H1 (cell line): ENCODE data around the gene PAX8. TPM values are rescaled to one million over a fixed set of nuclear protein-coding genes. Genes with fewer than 3 reads are reported as not detected.

Experiments used
- CTCF ChIA-PET: fragments of 300-600 bp; sonication (Branson Sonifier 250); formaldehyde crosslinking; loops from one replicate; lab custom pipeline; 2021; ENCODE audit not compliant: partially characterized antibody; lab: Charles Lee
- POLR2A ChIA-PET: fragments of 300-600 bp; sonication (Branson Sonifier 250); formaldehyde crosslinking; loops from one replicate; lab custom pipeline; 2021; ENCODE audit warnings: inconsistent platforms; ENCODE audit not compliant: partially characterized antibody; lab: Charles Lee
- DNase-seq, 2 experiments: peaks; one replicate each; pipeline versions ENCODE4 v3.0.0 to v3.0.0-alpha.2; 2010 to 2022; ENCODE audit warnings: low spot score in 2 of 2, low read depth in 1 of 2, mixed read lengths in 1 of 2
- FAIRE-seq: peaks from 2 replicates; lab custom pipeline; 2011; peaks lifted over from hg19 to GRCh38; lab: Jason Lieb, UNC
- H2AFZ ChIP-seq: 2 replicates; pipeline ENCODE4 v1.8.1; 2012; ENCODE audit warnings: low read length, inconsistent platforms
- H2AK5ac ChIP-seq: 2 replicates; pipeline ENCODE4 v1.6.1; 2013; ENCODE audit warnings: low read depth, low read length
- H2BK120ac ChIP-seq: replicated peaks from 2 replicates; pipeline ENCODE3; 2013; ENCODE audit warnings: low read depth, low read length, inconsistent platforms
- H2BK12ac ChIP-seq: 2 replicates; pipeline ENCODE4 v1.6.1; 2013; ENCODE audit warnings: low read depth, low read length
- H2BK15ac ChIP-seq: 2 replicates; pipeline ENCODE4 v1.6.1; 2013; ENCODE audit warnings: low read length
- H2BK20ac ChIP-seq: 2 replicates; pipeline ENCODE4 v1.6.1; 2013; ENCODE audit warnings: low read length
- H2BK5ac ChIP-seq: 2 replicates; pipeline ENCODE4 v1.6.1; 2013; ENCODE audit warnings: low read depth, low read length
- H3K14ac ChIP-seq: 2 replicates; pipeline ENCODE4 v1.6.1; 2013; ENCODE audit warnings: inconsistent platforms; ENCODE audit not compliant: insufficient read length
- H3K18ac ChIP-seq: 2 replicates; pipeline ENCODE4 v1.6.1; 2013; ENCODE audit warnings: low read length; ENCODE audit errors: extremely low read depth
- H3K23ac ChIP-seq: 2 replicates; pipeline ENCODE4 v1.6.1; 2013; ENCODE audit warnings: inconsistent platforms; ENCODE audit not compliant: insufficient read length
- H3K23me2 ChIP-seq: 2 replicates; pipeline ENCODE4 v1.6.1; 2013; ENCODE audit warnings: low read depth, low read length
- H3K27ac ChIP-seq: 2 replicates; pipeline ENCODE4 v1.6.1; 2011; ENCODE audit warnings: low read depth, low read length, inconsistent platforms
- H3K27me3 ChIP-seq, 4 experiments: replicated peaks in 1 of 4; 1 replicate in 1 of 4; 2 replicates in 3 of 4; pipeline versions ENCODE4 v1.6.1 to v1.8.1; 2011 to 2013; ENCODE audit warnings: low read length in 3 of 4, mild to moderate bottlenecking in 3 of 4, inconsistent platforms in 2 of 4, mixed read lengths in 2 of 4, moderate library complexity in 1 of 4; ENCODE audit not compliant: control insufficient read depth in 3 of 4, insufficient read depth in 3 of 4; ENCODE audit errors: extremely low read depth in 1 of 4
- H3K36me3 ChIP-seq, 4 experiments: 2 replicates each; pipeline versions ENCODE4 v1.6.1 to v1.8.1; 2011 to 2013; ENCODE audit warnings: mild to moderate bottlenecking in 4 of 4, low read length in 3 of 4, moderate library complexity in 2 of 4, control low read depth in 1 of 4, inconsistent platforms in 1 of 4; ENCODE audit not compliant: insufficient read depth in 4 of 4, control insufficient read depth in 2 of 4
- H3K4ac ChIP-seq: replicated peaks from 2 replicates; pipeline ENCODE3; 2013; ENCODE audit warnings: low read length, low read depth, mixed read lengths, inconsistent platforms; ENCODE audit not compliant: insufficient read length
- H3K4me1 ChIP-seq, 4 experiments: replicated peaks in 1 of 4; 1 replicate in 1 of 4; 2 replicates in 3 of 4; pipeline versions ENCODE4 v1.6.1 to v1.8.1; 2011 to 2013; ENCODE audit warnings: low read length in 3 of 4, inconsistent platforms in 2 of 4, mixed read lengths in 1 of 4; ENCODE audit not compliant: insufficient read depth in 4 of 4, control insufficient read depth in 3 of 4
- H3K4me2 ChIP-seq, 2 experiments: 2 replicates each; pipeline versions ENCODE4 v1.6.1 to v1.8.1; 2011 to 2013; ENCODE audit warnings: low read depth in 2 of 2, low read length in 2 of 2, control low read depth in 1 of 2, inconsistent platforms in 1 of 2, mild to moderate bottlenecking in 1 of 2; ENCODE audit not compliant: insufficient read depth in 1 of 2
- H3K4me3 ChIP-seq, 4 experiments: fragments of 200-600, 300-600 bp in 1 of 4; sonication (generic), shearing (Covaris generic), sonication (Bioruptor Twin) in 1 of 4; 2 replicates each; pipeline versions ENCODE4 v1.5.1 to v1.8.1; 2011 to 2016; ENCODE audit warnings: low read length in 4 of 4, low read depth in 3 of 4, control low read depth in 2 of 4, inconsistent platforms in 2 of 4, mild to moderate bottlenecking in 2 of 4, mixed read lengths in 1 of 4, moderate library complexity in 1 of 4; ENCODE audit not compliant: insufficient read depth in 2 of 4; ENCODE audit errors: extremely low read depth in 1 of 4
- H3K56ac ChIP-seq: replicated peaks from 2 replicates; pipeline ENCODE3; 2013; ENCODE audit warnings: low read depth, mild to moderate bottlenecking, mixed read lengths, low read length, inconsistent platforms; ENCODE audit not compliant: insufficient read length
- H3K79me1 ChIP-seq: 2 replicates; pipeline ENCODE4 v1.6.1; 2013; ENCODE audit warnings: low read depth, low read length, control low read depth
- H3K79me2 ChIP-seq, 2 experiments: 2 replicates each; pipeline versions ENCODE4 v1.6.1 to v1.8.1; 2012 to 2013; ENCODE audit warnings: low read length in 2 of 2, mild to moderate bottlenecking in 2 of 2, inconsistent platforms in 1 of 2; ENCODE audit not compliant: insufficient read depth in 2 of 2, control insufficient read depth in 1 of 2
- H3K9ac ChIP-seq, 4 experiments: replicated peaks in 1 of 4; 1 replicate in 1 of 4; 2 replicates in 3 of 4; pipeline versions ENCODE4 v1.6.1 to v1.8.1; 2011 to 2013; ENCODE audit warnings: low read depth in 3 of 4, low read length in 3 of 4, control low read depth in 2 of 4, mild to moderate bottlenecking in 2 of 4, moderate library complexity in 2 of 4, inconsistent platforms in 1 of 4; ENCODE audit errors: extremely low read depth in 1 of 4
- H3K9me3 ChIP-seq, 2 experiments: 2 replicates each; pipeline versions ENCODE4 v1.6.1 to v1.8.1; 2012 to 2013; ENCODE audit warnings: mild to moderate bottlenecking in 2 of 2, moderate library complexity in 2 of 2, control low read depth in 1 of 2, inconsistent platforms in 1 of 2, low read depth in 1 of 2, low read length in 1 of 2, mixed read lengths in 1 of 2; ENCODE audit not compliant: insufficient read depth in 2 of 2
- H4K20me1 ChIP-seq, 2 experiments: replicated peaks in 1 of 2; 2 replicates each; pipeline versions ENCODE3 to v1.8.1; 2011 to 2013; ENCODE audit warnings: inconsistent platforms in 2 of 2, low read length in 2 of 2, mild to moderate bottlenecking in 1 of 2; ENCODE audit not compliant: insufficient read depth in 2 of 2, control insufficient read depth in 1 of 2
- H4K5ac ChIP-seq: 2 replicates; pipeline ENCODE4 v1.6.1; 2013; ENCODE audit warnings: low read length, low read depth, mixed read lengths, inconsistent platforms; ENCODE audit not compliant: insufficient read length
- H4K8ac ChIP-seq: 2 replicates; pipeline ENCODE4 v1.8.0; 2013; ENCODE audit warnings: mild to moderate bottlenecking, moderate library complexity, low read length, inconsistent platforms; ENCODE audit not compliant: insufficient read depth; ENCODE audit errors: extremely low read depth
- H4K91ac ChIP-seq: replicated peaks from 2 replicates; pipeline ENCODE3; 2013; ENCODE audit warnings: low read length, mixed read lengths, inconsistent platforms; ENCODE audit not compliant: insufficient read length
- CEBPB ChIP-seq: IDR thresholded peaks from 2 replicates; pipeline ENCODE4 v1.6.1; 2012; ENCODE audit warnings: low read depth, low read length
- CTBP2 ChIP-seq: IDR thresholded peaks from 2 replicates; pipeline ENCODE4 v1.7.0; 2011; ENCODE audit warnings: borderline replicate concordance, mild to moderate bottlenecking, moderate library complexity, mixed read lengths, low read length; ENCODE audit not compliant: insufficient read depth, insufficient read length
- HDAC2 ChIP-seq, 2 experiments: fragments of 300-600 bp in 1 of 2; sonication (generic) in 1 of 2; IDR thresholded peaks; 2 replicates each; pipeline ENCODE4 v1.6.1; 2011 to 2012; ENCODE audit warnings: low read depth in 2 of 2, low read length in 2 of 2, mild to moderate bottlenecking in 2 of 2, moderate library complexity in 2 of 2, borderline replicate concordance in 1 of 2, inconsistent platforms in 1 of 2
- KDM1A ChIP-seq: fragments of 200-600, 300-600 bp; sonication (generic); IDR thresholded peaks from 2 replicates; pipeline ENCODE4 v1.7.1; 2016; ENCODE audit warnings: mild to moderate bottlenecking, low read length, borderline replicate concordance
- NRF1 ChIP-seq: IDR thresholded peaks from 2 replicates; pipeline ENCODE4 v1.6.1; 2011; ENCODE audit warnings: mild to moderate bottlenecking, low read depth, low read length, improper control_type of control experiment
- POLR2AphosphoS5 ChIP-seq: IDR thresholded peaks from 2 replicates; pipeline ENCODE4 v1.6.1; 2011; ENCODE audit warnings: low read depth, low read length
- TCF12 ChIP-seq: IDR thresholded peaks from 2 replicates; pipeline ENCODE4 v1.6.1; 2011; ENCODE audit warnings: low read depth, mild to moderate bottlenecking, low read length
- TEAD4 ChIP-seq: IDR thresholded peaks from 2 replicates; pipeline ENCODE4 v1.6.1; 2012; ENCODE audit warnings: low read depth, low read length, inconsistent platforms, mixed read lengths
- WGBS, 2 experiments: shearing (Covaris generic) in 1 of 2; methylation state at CpG; one replicate each; pipeline versions ENCODE4 v1.1.6 to v1.1.7; 2013 to 2015; ENCODE audit warnings: low lambda C conversion rate in 2 of 2, mixed read lengths in 2 of 2, inconsistent platforms in 1 of 2, low coverage in 1 of 2, missing lambda C conversion rate in 1 of 2; ENCODE audit not compliant: insufficient replicate concordance in 2 of 2, insufficient coverage in 1 of 2, insufficient read length in 1 of 2; ENCODE audit errors: extremely low coverage in 1 of 2, missing lambda C conversion rate in 1 of 2; 5-methylcytosine and 5-hydroxymethylcytosine counted together
- polyA plus RNA-seq, 7 experiments: library from polyadenylated mRNA; depleted of rRNA in 3 of 7; stranded (reverse) in 5 of 7; unstranded in 2 of 7; fragments of >200 nt in 5 of 7; fragments of 200-250 nt in 2 of 7; gene quantifications; 1 replicate in 5 of 7; 2 replicates in 1 of 7; 4 replicates in 1 of 7; pipeline versions ENCODE4 v1.2.1 to v1.2.3, GENCODE V29; 2011 to 2013; ENCODE audit warnings: missing spikeins in 2 of 7, mixed read lengths in 2 of 7
- total RNA-seq: library from RNA; stranded (reverse); fragmentation: NEBNext Ultra II Directional; extraction: Animal tissue kit (Norgen Biotek cat#: 25700); gene quantifications from 2 replicates; pipeline ENCODE4 v1.2.1, GENCODE V29; 2021
- TF ChIP-seq, protein P1 (sequence below): IDR thresholded peaks from 2 replicates; pipeline ENCODE4 v1.6.1; 2012; ENCODE audit warnings: inconsistent platforms

Gene PAX8
- total and polyA plus RNA-seq, 2 of the 8 experiments (the other 6 are each of a cell fraction or from before 2014, with no cell fraction given), result 0.02 TPM; not detected in 1

DNA sequence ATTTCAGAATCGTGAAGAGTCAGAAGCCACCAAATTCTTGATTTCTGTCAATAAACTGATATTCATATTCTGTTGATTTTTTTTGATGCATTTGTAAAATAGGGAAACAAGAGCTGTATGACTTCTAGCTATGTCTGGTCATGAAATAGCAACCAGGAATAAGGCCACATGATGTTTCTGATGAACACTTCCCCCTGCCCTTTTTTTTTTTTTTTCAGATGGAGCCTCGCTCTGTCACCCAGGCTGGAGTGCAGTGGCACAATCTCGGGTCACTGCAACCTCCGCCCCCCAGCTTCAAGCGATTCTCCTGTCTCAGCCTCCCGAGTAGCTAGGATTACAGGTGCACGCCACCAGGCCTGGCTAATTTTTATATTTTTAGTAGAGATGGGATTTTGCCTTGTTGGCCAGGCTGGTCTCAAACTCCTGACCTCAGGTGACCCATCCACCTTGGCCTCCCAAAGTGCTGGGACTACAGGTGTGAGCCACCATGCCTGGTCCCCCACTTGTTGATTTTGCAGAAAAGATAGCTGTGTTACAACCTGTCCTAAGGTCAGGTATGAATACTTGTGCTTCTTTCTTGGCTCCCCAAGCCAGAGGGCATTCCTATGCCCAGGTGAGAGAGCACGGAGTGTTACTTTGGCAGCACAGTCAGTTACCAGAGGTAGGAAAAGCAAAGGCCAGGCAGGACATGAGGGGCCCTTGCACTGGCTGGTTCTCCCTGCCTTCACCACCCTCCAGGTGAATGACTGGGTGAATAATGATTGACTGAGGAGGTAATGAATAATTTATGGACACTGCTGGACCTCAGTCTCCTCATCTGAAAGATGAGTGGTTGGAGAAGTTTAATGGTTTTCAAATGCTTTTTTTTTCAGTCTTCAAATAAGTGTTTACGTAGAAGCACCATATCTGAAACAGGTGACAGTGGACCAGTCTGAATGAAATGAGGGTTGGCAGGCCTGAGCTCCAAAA, 39.6 kb downstream of the PAX8 start:
- Histone ChIP-seq H3K23me2 (no peaks in the 10 kb centered on the region), H3K4me1 (no peaks in the 10 kb centered on the region), H3K4ac (no peak overlapping the region), H3K9me3 (peaks cover 0 to 5% of the 10 kb centered on the region in 2 experiments; a peak in 1 of 4 replicates), H3K27ac (no peak overlapping the region), H2BK20ac (no peak overlapping the region), H2BK120ac (no peak overlapping the region), H3K4me2 (no peak overlapping the region), H3K9ac (no peak overlapping the region), H3K4me3 (no peak overlapping the region), H3K79me2 (no peaks in the 10 kb centered on the region), H4K8ac (no peak overlapping the region), H4K20me1 (no peaks in the 10 kb centered on the region), H4K5ac (no peak overlapping the region), H4K91ac (no peak overlapping the region), H3K36me3 (no peaks in the 10 kb centered on the region), H3K14ac (no peak overlapping the region), H2BK5ac (no peak overlapping the region), H3K18ac (no peak overlapping the region), H3K23ac (no peak overlapping the region), H2BK15ac (no peak overlapping the region), H3K27me3 (no peaks in the 10 kb centered on the region), H2AFZ (no peak overlapping the region; the same call in 1 of the 2 replicates), H3K56ac (no peak overlapping the region), H2BK12ac (no peak overlapping the region), H3K79me1 (no peaks in the 10 kb centered on the region), H2AK5ac (no peak overlapping the region)
- ChIA-PET POLR2A (no interaction called here), CTCF (interaction anchor here (0.7 to 5.5 kb wide), 12 partner anchors 8 to 110 kb away, joined by 3 to 37 read pairs (median 4); no protein-coding TSS in a partner anchor)
- WGBS, 2 experiments, result 79% methylated on average over 8 of the region's 9 CpGs; no CpG with 5 or more reads in 1 of the 2 experiments
- DNase-seq, result no peak
- FAIRE-seq, result no peak
- no peak for TF ChIP-seq HDAC2 (IDR thresholded peaks at IDR 0.05; ENCODE audit: borderline replicate concordance in 1 of 2, low read depth in 2 of 2, low read length in 2 of 2)
- TF ChIP-seq TCF12, result no peak
- TF ChIP-seq CTBP2, result no peak
- TF ChIP-seq, protein P1, sequence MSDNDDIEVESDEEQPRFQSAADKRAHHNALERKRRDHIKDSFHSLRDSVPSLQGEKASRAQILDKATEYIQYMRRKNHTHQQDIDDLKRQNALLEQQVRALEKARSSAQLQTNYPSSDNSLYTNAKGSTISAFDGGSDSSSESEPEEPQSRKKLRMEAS, result no peak
- no peak for TF ChIP-seq KDM1A
- TF ChIP-seq TEAD4, result no peak
- TF ChIP-seq NRF1, result no peak
- TF ChIP-seq CEBPB, result no peak
- no peak for TF ChIP-seq POLR2AphosphoS5
